ENCODE data around the gene ZFP36L2.

The ZFP36L2 gene

GRCh38 chr2:43266711-43267111 lies 40.3 kb upstream of the ZFP36L2 start:
- H3K9ac ChIP-seq: no peak overlapping the region
- H2AFZ ChIP-seq: no peak overlapping the region
- no peaks in the 10 kb centered on the region for H3K9me3 ChIP-seq (ENCODE audit: control insufficient read depth, low read length)
- H3K27ac ChIP-seq: no peak overlapping the region
- no peak for TF ChIP-seq CTCF (IDR thresholded peaks at IDR 0.05)
- H3K4me2 ChIP-seq (ENCODE audit: low read length): no peak overlapping the region
- H3K4me3 ChIP-seq (ENCODE audit: low read depth, low read length): no peak overlapping the region
- H3K79me2 ChIP-seq: no peaks in the 10 kb centered on the region
- H3K27me3 ChIP-seq (ENCODE audit: control insufficient read depth, insufficient read depth, low read length): no peaks in the 10 kb centered on the region
- no peaks in the 10 kb centered on the region for H3K4me1 ChIP-seq
- no peaks in the 10 kb centered on the region for H3K36me3 ChIP-seq (ENCODE audit: control insufficient read depth, insufficient read depth, low read length)

DNA sequence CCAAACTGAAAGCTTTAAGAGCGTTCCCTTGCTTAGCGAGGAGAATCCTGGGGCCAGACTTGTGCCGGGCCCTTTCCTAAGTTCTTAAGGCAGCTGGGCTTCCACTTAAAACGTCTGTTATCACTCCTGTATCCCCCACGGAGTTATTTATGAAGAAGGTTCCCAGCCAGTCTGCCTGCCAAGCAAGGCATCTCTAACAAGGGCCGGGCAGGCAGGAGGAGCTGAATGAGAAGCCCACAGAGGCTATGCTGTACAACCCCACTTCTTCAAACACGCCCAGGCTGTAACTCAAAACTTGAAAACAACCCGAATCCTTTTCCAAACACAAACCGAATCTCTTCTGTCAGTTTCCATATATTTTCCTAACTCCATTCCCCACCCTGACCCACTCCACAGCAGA lies 39.0 kb upstream of the ZFP36L2 start:
- H3K4me3 ChIP-seq (ENCODE audit: low read depth, low read length): no peak overlapping the region
- H3K9ac ChIP-seq: no peak overlapping the region
- H3K9me3 ChIP-seq (ENCODE audit: control insufficient read depth, low read length): no peaks in the 10 kb centered on the region
- no peak overlapping the region for H3K27ac ChIP-seq
- TF ChIP-seq CTCF (IDR thresholded peaks at IDR 0.05): no peak
- H3K4me1 ChIP-seq: no peaks in the 10 kb centered on the region
- no peaks in the 10 kb centered on the region for H3K36me3 ChIP-seq (ENCODE audit: control insufficient read depth, insufficient read depth, low read length)
- no peak overlapping the region for H2AFZ ChIP-seq
- no peak overlapping the region for H3K4me2 ChIP-seq (ENCODE audit: low read length)
- H3K79me2 ChIP-seq: no peaks in the 10 kb centered on the region
- no peaks in the 10 kb centered on the region for H3K27me3 ChIP-seq (ENCODE audit: control insufficient read depth, insufficient read depth, low read length)

DNA sequence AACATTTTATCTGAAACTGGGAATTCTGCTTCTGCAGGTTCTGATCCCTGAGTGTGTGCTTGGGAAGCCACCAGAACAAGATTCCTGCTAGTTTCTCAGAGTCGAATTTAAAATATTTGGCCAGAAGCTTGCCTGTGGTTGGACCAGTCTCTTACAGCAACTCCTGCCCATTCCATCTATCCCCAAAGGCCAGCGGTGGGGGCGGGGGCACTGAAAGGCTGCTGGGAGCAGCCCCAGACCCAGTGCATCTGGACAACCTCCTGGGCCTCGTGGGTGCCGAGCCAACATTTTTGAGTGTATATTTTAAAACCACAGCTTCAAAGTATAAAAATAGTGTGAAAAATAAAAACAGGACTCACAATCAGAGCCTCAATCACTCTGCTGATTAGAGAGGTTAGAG lies 38.6 kb upstream of the ZFP36L2 start:
- TF ChIP-seq CTCF (IDR thresholded peaks at IDR 0.05): no peak
- Histone ChIP-seq H3K4me2 (ENCODE audit: low read length) (no peak overlapping the region), H3K9ac (no peak overlapping the region), H2AFZ (no peak overlapping the region), H3K4me1 (no peaks in the 10 kb centered on the region), H3K36me3 (ENCODE audit: control insufficient read depth, insufficient read depth, low read length) (no peaks in the 10 kb centered on the region), H3K9me3 (ENCODE audit: control insufficient read depth, low read length) (no peaks in the 10 kb centered on the region), H3K4me3 (ENCODE audit: low read depth, low read length) (no peak overlapping the region), H3K79me2 (no peaks in the 10 kb centered on the region), H3K27me3 (ENCODE audit: control insufficient read depth, insufficient read depth, low read length) (no peaks in the 10 kb centered on the region), H3K27ac (no peak overlapping the region)

- Histone ChIP-seq H2AFZ (no peak overlapping the region), H3K9ac (no peak overlapping the region), H3K4me3 (ENCODE audit: low read depth, low read length) (no peak overlapping the region), H3K36me3 (ENCODE audit: control insufficient read depth, insufficient read depth, low read length) (no peaks in the 10 kb centered on the region), H3K27me3 (ENCODE audit: control insufficient read depth, insufficient read depth, low read length) (no peaks in the 10 kb centered on the region), H3K79me2 (no peaks in the 10 kb centered on the region), H3K9me3 (ENCODE audit: control insufficient read depth, low read length) (no peaks in the 10 kb centered on the region), H3K4me1 (no peaks in the 10 kb centered on the region), H3K4me2 (ENCODE audit: low read length) (no peak overlapping the region), H3K27ac (no peak overlapping the region)
- no peak for TF ChIP-seq CTCF (IDR thresholded peaks at IDR 0.05)
These were observed 36.5 kb upstream of the ZFP36L2 start for GRCh38 chr2:43262951-43263350.

DNA sequence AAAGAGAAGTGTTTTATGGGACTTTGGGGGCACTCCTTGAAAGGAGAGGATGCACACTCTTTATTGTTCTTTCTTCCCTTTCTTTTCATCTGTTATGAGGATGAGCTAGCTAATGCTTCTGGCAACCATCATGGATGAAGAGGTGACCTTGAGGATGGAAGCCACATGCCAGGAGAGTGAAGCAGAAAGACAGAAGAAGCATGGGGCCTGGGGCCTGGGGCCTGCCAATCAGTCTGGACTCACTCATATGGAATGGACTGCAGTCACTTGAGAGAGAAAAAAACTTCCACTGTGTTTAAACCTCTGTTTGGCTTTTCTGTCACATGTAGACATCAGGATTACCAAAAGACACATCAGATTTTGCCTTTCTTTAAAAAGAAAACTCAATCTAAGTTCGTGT lies 35.8 kb upstream of the ZFP36L2 start:
- Histone ChIP-seq H3K79me2 (no peaks in the 10 kb centered on the region), H3K4me2 (ENCODE audit: low read length) (no peak overlapping the region), H3K9ac (no peak overlapping the region), H3K4me1 (no peaks in the 10 kb centered on the region), H3K36me3 (ENCODE audit: control insufficient read depth, insufficient read depth, low read length) (no peaks in the 10 kb centered on the region), H3K9me3 (ENCODE audit: control insufficient read depth, low read length) (no peaks in the 10 kb centered on the region), H2AFZ (no peak overlapping the region), H3K27ac (no peak overlapping the region), H3K27me3 (ENCODE audit: control insufficient read depth, insufficient read depth, low read length) (no peaks in the 10 kb centered on the region), H3K4me3 (ENCODE audit: low read depth, low read length) (no peak overlapping the region)
- TF ChIP-seq CTCF (IDR thresholded peaks at IDR 0.05): no peak

Measured in parathyroid adenoma (tissue), 2 donors.